Fibroblast of lung (primary cell): ENCODE results near the gene TSHZ1. TPM values are rescaled to one million over a fixed set of nuclear protein-coding genes. Genes with fewer than 3 reads are reported as not detected.

Source experiments
- DNase-seq, 2 donors: peaks; one replicate each; pipeline versions ENCODE4 v3.0.0 to v3.0.0-alpha.2; 2010; ENCODE audit warnings: low read depth in 2 of 2
- H2AFZ ChIP-seq: 2 replicates; pipeline ENCODE4 v1.5.1; 2012; ENCODE audit warnings: low read length, control low read depth, inconsistent platforms
- H3K27ac ChIP-seq: 2 replicates; pipeline ENCODE4 v1.5.1; 2011; ENCODE audit warnings: low read length, control low read depth; ENCODE audit not compliant: insufficient read depth
- H3K27me3 ChIP-seq: 2 replicates; pipeline ENCODE4 v1.5.1; 2011; ENCODE audit warnings: mild to moderate bottlenecking, low read length; ENCODE audit not compliant: control insufficient read depth, insufficient read depth
- H3K36me3 ChIP-seq: 2 replicates; pipeline ENCODE4 v1.5.1; 2011; ENCODE audit warnings: low read length; ENCODE audit not compliant: control insufficient read depth, insufficient read depth
- H3K4me1 ChIP-seq: 2 replicates; pipeline ENCODE4 v1.5.1; 2011; ENCODE audit warnings: low read length; ENCODE audit not compliant: control insufficient read depth, insufficient read depth; ENCODE audit errors: extremely low read depth
- H3K4me2 ChIP-seq: 2 replicates; pipeline ENCODE4 v1.5.1; 2011; ENCODE audit warnings: low read length, control low read depth; ENCODE audit not compliant: insufficient read depth; ENCODE audit errors: extremely low read depth
- H3K4me3 ChIP-seq, 4 experiments: fragments of 200-600 bp in 1 of 4; sonication (generic) in 1 of 4; replicated peaks in 1 of 4; 2 replicates each; pipeline ENCODE4 v1.5.1; 2011 to 2016; ENCODE audit warnings: low read length in 4 of 4, low read depth in 3 of 4, mild to moderate bottlenecking in 3 of 4, control low read depth in 2 of 4, inconsistent platforms in 1 of 4, mixed read lengths in 1 of 4; ENCODE audit not compliant: insufficient read depth in 1 of 4; ENCODE audit errors: control extremely low read depth in 1 of 4
- H3K79me2 ChIP-seq: 2 replicates; pipeline ENCODE4 v1.5.1; 2012; ENCODE audit warnings: mild to moderate bottlenecking, low read length, inconsistent platforms; ENCODE audit not compliant: control insufficient read depth, insufficient read depth
- H3K9ac ChIP-seq: 2 replicates; pipeline ENCODE4 v1.5.1; 2011; ENCODE audit warnings: mild to moderate bottlenecking, low read length, control low read depth; ENCODE audit not compliant: insufficient read depth
- H3K9me3 ChIP-seq: 2 replicates; pipeline ENCODE4 v1.5.1; 2012; ENCODE audit warnings: low read depth, low read length; ENCODE audit not compliant: control insufficient read depth, insufficient read depth
- H4K20me1 ChIP-seq: 2 replicates; pipeline ENCODE4 v1.5.1; 2011; ENCODE audit warnings: low read length; ENCODE audit not compliant: control insufficient read depth, insufficient read depth; ENCODE audit errors: extremely low read depth
- CTCF ChIP-seq, 2 donors: IDR thresholded peaks in 1 of 2; conservative IDR thresholded peaks in 1 of 2; 1 replicate in 1 of 2; 2 replicates in 1 of 2; pipeline ENCODE4 v1.5.1; 2011 to 2012; ENCODE audit warnings: low read length in 2 of 2, control low read depth in 1 of 2, inconsistent platforms in 1 of 2, low read depth in 1 of 2, mild to moderate bottlenecking in 1 of 2
- EZH2 ChIP-seq: IDR thresholded peaks from 2 replicates; pipeline ENCODE4 v1.5.1; 2012; ENCODE audit warnings: low read length, control low read depth, mild to moderate bottlenecking; ENCODE audit errors: missing control alignments
- polyA plus RNA-seq, 2 donors: library from polyadenylated mRNA; depleted of rRNA in 1 of 2; stranded (reverse) in 1 of 2; unstranded in 1 of 2; fragments of >200 nt; gene quantifications; 2 replicates each; pipeline ENCODE4 v1.2.1, GENCODE V29; 2011 to 2012; ENCODE audit warnings: missing spikeins in 1 of 2
- total RNA-seq: library from RNA; depleted of rRNA; stranded (reverse); fragments of >200 nt; gene quantifications from 2 replicates; pipeline ENCODE4 v1.2.1, GENCODE V29; 2014

Gene TSHZ1
- total and polyA plus RNA-seq, 2 donors (not counting 1 experiment from before 2014, with no cell fraction given): 4.3 TPM

- peak overlapping the region; percentile 14 to 75 (median 50) for H3K4me3 ChIP-seq
- H3K27ac ChIP-seq: peak overlapping the region; percentile 58
- H3K9me3 ChIP-seq: no peaks in the 10 kb centered on the region
- no peaks in the 10 kb centered on the region for H3K27me3 ChIP-seq
- H3K4me1 ChIP-seq: peaks cover 18% of the 10 kb centered on the region
- peaks cover 80% of the 10 kb centered on the region for H3K79me2 ChIP-seq
- peak overlapping the region; percentile 39 for H3K4me2 ChIP-seq
- H2AFZ ChIP-seq: no peak overlapping the region
- TF ChIP-seq CTCF (conservative IDR thresholded peaks at IDR 0.05 in 1 of 2, IDR thresholded peaks at IDR 0.05 in 1 of 2; ENCODE audit: low read depth in 1 of 2, low read length in 2 of 2) (no peak), EZH2 (no peak)
- H4K20me1 ChIP-seq: no peaks in the 10 kb centered on the region
- peak overlapping the region; percentile 68 for H3K9ac ChIP-seq
- peaks cover 7% of the 10 kb centered on the region for H3K36me3 ChIP-seq
- DNase-seq: peak in 1 of 2 donors; percentile 49
Observed at GRCh38 chr18:75204732-75205513, 5.7 kb upstream of the TSHZ1 start.

- H3K4me2 ChIP-seq: peak overlapping the region; percentile 59
- H3K79me2 ChIP-seq: peaks cover 74% of the 10 kb centered on the region
- H3K4me1 ChIP-seq: peaks cover 22% of the 10 kb centered on the region
- H3K27ac ChIP-seq: peak overlapping the region; percentile 58
- H4K20me1 ChIP-seq: no peaks in the 10 kb centered on the region
- DNase-seq: peak in 1 of 2 donors; percentile 72
- no peak overlapping the region for H2AFZ ChIP-seq
- peaks cover 5% of the 10 kb centered on the region for H3K36me3 ChIP-seq
- H3K27me3 ChIP-seq: no peaks in the 10 kb centered on the region
- TF ChIP-seq EZH2 (no peak), CTCF (conservative IDR thresholded peaks at IDR 0.05 in 1 of 2, IDR thresholded peaks at IDR 0.05 in 1 of 2; ENCODE audit: low read depth in 1 of 2, low read length in 2 of 2) (no peak)
- H3K9me3 ChIP-seq: no peaks in the 10 kb centered on the region
- peak overlapping the region; percentile 68 for H3K9ac ChIP-seq
- H3K4me3 ChIP-seq: peak overlapping the region; percentile 19 to 87 (median 60)
Observed at GRCh38 chr18:75205514-75206132, 5.0 kb upstream of the TSHZ1 start.

- peaks cover 22% of the 10 kb centered on the region for H3K4me1 ChIP-seq
- no peaks in the 10 kb centered on the region for H3K9me3 ChIP-seq
- no peaks in the 10 kb centered on the region for H3K27me3 ChIP-seq
- H3K27ac ChIP-seq: peak overlapping the region; percentile 51
- H3K79me2 ChIP-seq: peaks cover 71% of the 10 kb centered on the region
- no peak overlapping the region for H3K9ac ChIP-seq
- H4K20me1 ChIP-seq: no peaks in the 10 kb centered on the region
- peaks cover 3% of the 10 kb centered on the region for H3K36me3 ChIP-seq
- peak overlapping the region; percentile 66 to 89 (median 81) for H3K4me3 ChIP-seq
- TF ChIP-seq CTCF (conservative IDR thresholded peaks at IDR 0.05 in 1 of 2, IDR thresholded peaks at IDR 0.05 in 1 of 2; ENCODE audit: low read depth in 1 of 2, low read length in 2 of 2) (no peak), EZH2 (no peak)
- peak overlapping the region; percentile 86 for H3K4me2 ChIP-seq
- DNase-seq: no peak
- H2AFZ ChIP-seq: no peak overlapping the region
Observed at GRCh38 chr18:75206452-75207309, 3.9 kb upstream of the TSHZ1 start.
